A673 (cell line): Measurements from ENCODE around the gene ITGA11. TPM values are rescaled to one million over a fixed set of nuclear protein-coding genes. Genes with fewer than 3 reads are reported as not detected.

Experiments used
- BruUV-seq: library from RNA; stranded (reverse); fragments of 400-500 nt; replicated peaks from 2 replicates; lab custom pipeline; 2021; lab: Mats Ljungman, UMichigan
- CTCF ChIA-PET: fragments of 300-600 bp; sonication (Branson Sonifier 250); formaldehyde crosslinking; loops from one replicate; lab custom pipeline; 2022; ENCODE audit warnings: antibody characterized with exemption; lab: Charles Lee
- POLR2A ChIA-PET: fragments of 300-600 bp; sonication (Branson Sonifier 250); formaldehyde crosslinking; loops from one replicate; lab custom pipeline; 2022; ENCODE audit warnings: antibody characterized with exemption; ENCODE audit not compliant: low non-redundant PET; lab: Charles Lee
- DNase-seq: peaks from one replicate; pipeline ENCODE4 v3.0.0-alpha.2; 2015; ENCODE audit warnings: low spot score
- H3K27ac ChIP-seq: fragments of 200-600 bp; sonication (generic); 2 replicates; pipeline ENCODE4 v1.5.1; 2016; ENCODE audit warnings: mixed run types, low read depth, mild to moderate bottlenecking, mixed read lengths, antibody characterized with exemption, low read length; ENCODE audit not compliant: poor library complexity, severe bottlenecking
- H3K27me3 ChIP-seq: fragments of 200-600 bp; sonication (generic); replicated peaks from 2 replicates; pipeline ENCODE4 v1.6.1; 2017; ENCODE audit warnings: mixed run types, low read depth, mild to moderate bottlenecking, mixed read lengths, antibody characterized with exemption, low read length; ENCODE audit not compliant: insufficient read depth, poor library complexity
- H3K36me3 ChIP-seq: fragments of 200-600 bp; sonication (generic); 2 replicates; pipeline ENCODE4 v1.6.1; 2016; ENCODE audit warnings: mixed run types, mild to moderate bottlenecking, mixed read lengths, antibody characterized with exemption, low read length; ENCODE audit not compliant: insufficient read depth, poor library complexity, severe bottlenecking
- H3K4me1 ChIP-seq: fragments of 200-600 bp; sonication (generic); 2 replicates; pipeline ENCODE4 v1.6.1; 2017; ENCODE audit warnings: mixed run types, mild to moderate bottlenecking, mixed read lengths, antibody characterized with exemption, low read length; ENCODE audit not compliant: insufficient read depth, poor library complexity, severe bottlenecking
- H3K4me3 ChIP-seq: fragments of 200-600 bp; sonication (generic); 2 replicates; pipeline ENCODE4 v1.5.1; 2016; ENCODE audit warnings: low read depth, mixed run types, mild to moderate bottlenecking, mixed read lengths, low read length; ENCODE audit not compliant: poor library complexity, severe bottlenecking
- H3K9me3 ChIP-seq: fragments of 200-600 bp; sonication (generic); 2 replicates; pipeline ENCODE4 v1.6.1; 2016; ENCODE audit warnings: mixed run types, low read depth, mild to moderate bottlenecking, mixed read lengths, antibody characterized with exemption, low read length; ENCODE audit not compliant: poor library complexity, severe bottlenecking
- EZH2 ChIP-seq: fragments of 200-600 bp; sonication (generic); IDR thresholded peaks from 2 replicates; pipeline ENCODE4 v1.6.1; 2017; ENCODE audit warnings: borderline replicate concordance, low read depth, mild to moderate bottlenecking, mixed read lengths, antibody characterized with exemption, low read length; ENCODE audit not compliant: poor library complexity, severe bottlenecking
- intact Hi-C: fragments of 100-400 bp; cut with micrococcal nuclease; formaldehyde crosslinking; loops from one replicate; pipeline ENCODE4 v1.10.0; 2022; ENCODE audit not compliant: unreplicated experiment
- total RNA-seq: library from RNA; stranded (reverse); gene quantifications from 2 replicates; pipeline ENCODE4 v1.2.3, GENCODE V29; 2021
- TF ChIP-seq, protein P1 (sequence below): fragments of 300-800, 200-600 bp; sonication (generic); conservative IDR thresholded peaks from 2 replicates; pipeline ENCODE4 v1.5.1; 2017; ENCODE audit warnings: low read depth, mild to moderate bottlenecking, antibody characterized with exemption, low read length, moderate library complexity, mixed read lengths

ITGA11 gene
- total RNA-seq, 1 experiment from 2014 or later, result 0.45 TPM

DNA sequence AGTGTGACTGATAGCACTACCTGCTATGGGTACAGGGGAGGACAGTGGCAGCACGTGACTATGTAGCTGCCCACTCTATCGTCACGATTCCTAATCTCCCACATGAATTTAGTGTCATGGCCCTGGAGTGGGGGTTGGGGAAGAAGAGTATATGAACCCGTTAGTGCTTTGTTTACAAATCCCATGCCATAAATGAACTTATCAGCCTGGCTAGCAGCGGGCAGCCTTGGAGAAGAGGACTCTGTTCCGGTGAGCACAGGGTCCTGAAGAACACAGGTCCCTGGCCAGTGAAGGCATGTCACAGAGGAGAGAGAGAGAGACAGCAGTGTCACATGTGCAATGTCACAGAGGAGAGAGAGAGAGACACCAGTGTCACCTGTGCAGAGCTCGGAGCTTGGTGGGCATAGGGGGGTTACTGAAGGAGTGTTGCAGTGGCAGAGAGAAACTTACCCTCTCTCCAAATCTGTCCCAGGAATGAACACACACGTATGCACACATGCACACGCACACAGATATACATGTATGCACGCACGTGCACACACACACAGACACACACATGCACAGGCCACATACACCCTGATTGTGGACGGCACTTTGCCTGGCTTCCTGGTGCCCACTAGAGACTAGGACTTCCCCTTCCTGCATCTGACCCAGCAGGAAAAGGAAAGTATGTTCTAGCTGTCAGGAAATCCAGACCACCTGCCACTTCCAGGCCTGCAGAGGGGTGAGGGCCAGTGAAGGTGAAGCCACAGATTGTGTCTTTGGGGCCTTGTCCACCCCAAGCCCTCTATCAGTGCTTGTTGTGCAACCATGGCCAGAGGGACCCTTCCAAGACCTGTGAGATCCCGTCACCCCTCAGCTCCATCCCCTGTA is 26.3 kb downstream of the ITGA11 start:
- H3K4me3 ChIP-seq, result no peak overlapping the region
- H3K9me3 ChIP-seq, result no peaks in the 10 kb centered on the region
- H3K4me1 ChIP-seq, result no peaks in the 10 kb centered on the region
- no peaks in the 10 kb centered on the region for H3K36me3 ChIP-seq
- POLR2A ChIA-PET, result no interaction called here
- no peak overlapping the region for H3K27ac ChIP-seq
- CTCF ChIA-PET, result no interaction called here
- TF ChIP-seq EZH2, result no peak
- TF ChIP-seq, protein P1, sequence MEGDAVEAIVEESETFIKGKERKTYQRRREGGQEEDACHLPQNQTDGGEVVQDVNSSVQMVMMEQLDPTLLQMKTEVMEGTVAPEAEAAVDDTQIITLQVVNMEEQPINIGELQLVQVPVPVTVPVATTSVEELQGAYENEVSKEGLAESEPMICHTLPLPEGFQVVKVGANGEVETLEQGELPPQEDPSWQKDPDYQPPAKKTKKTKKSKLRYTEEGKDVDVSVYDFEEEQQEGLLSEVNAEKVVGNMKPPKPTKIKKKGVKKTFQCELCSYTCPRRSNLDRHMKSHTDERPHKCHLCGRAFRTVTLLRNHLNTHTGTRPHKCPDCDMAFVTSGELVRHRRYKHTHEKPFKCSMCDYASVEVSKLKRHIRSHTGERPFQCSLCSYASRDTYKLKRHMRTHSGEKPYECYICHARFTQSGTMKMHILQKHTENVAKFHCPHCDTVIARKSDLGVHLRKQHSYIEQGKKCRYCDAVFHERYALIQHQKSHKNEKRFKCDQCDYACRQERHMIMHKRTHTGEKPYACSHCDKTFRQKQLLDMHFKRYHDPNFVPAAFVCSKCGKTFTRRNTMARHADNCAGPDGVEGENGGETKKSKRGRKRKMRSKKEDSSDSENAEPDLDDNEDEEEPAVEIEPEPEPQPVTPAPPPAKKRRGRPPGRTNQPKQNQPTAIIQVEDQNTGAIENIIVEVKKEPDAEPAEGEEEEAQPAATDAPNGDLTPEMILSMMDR, result no peak
- no peaks in the 10 kb centered on the region for H3K27me3 ChIP-seq
- no TSS peak for BruUV-seq
- no peak for DNase-seq
- intact Hi-C loops, result no loop called here

DNA sequence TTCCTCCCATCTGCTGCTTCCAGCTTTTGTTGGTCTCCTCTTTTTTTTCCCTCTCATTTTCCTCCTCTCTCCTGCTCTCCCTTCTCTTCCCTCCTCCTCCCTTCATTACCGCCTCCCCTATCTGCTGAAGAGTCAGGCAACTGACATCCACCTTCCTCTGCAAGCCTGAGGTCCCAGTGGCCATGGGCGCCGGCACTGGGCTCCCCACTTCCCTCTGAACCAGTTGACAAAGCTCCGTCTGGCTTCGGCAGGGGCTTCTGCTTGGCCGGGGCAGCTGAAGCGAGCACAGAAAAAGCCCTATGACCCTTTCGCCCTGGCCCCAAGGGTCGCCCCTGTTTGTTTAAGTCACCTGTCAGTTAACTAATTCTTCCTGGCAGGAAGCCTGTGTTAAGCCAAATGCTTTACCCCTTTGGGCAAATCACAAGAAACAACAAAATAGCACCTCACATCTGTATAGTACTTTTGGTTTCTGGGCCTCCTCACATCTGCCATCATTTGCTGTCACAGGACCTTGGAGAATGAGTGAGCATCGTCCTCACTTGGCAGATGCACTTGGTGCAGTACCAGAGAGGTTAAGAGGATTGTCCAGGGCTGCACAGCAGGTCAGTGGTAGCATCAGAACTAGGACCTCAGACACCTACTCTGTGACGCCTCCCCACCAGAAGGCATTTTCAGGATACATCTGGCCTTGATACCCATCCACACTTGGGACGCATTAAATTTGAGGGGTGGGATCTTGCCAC is 27.7 kb downstream of the ITGA11 start:
- Histone ChIP-seq H3K4me3 (no peak overlapping the region), H3K4me1 (no peaks in the 10 kb centered on the region), H3K9me3 (no peaks in the 10 kb centered on the region), H3K27me3 (no peaks in the 10 kb centered on the region), H3K27ac (no peak overlapping the region), H3K36me3 (no peaks in the 10 kb centered on the region)
- no peak for TF ChIP-seq EZH2
- TF ChIP-seq, protein P1, result no peak
- intact Hi-C loops, result no loop called here
- POLR2A ChIA-PET, result no interaction called here
- DNase-seq, result no peak
- BruUV-seq, result no TSS peak
- CTCF ChIA-PET, result interaction anchor here (0.7 kb wide), 1 partner anchor 98 kb away, joined by 5 read pairs; no protein-coding TSS in a partner anchor

DNA sequence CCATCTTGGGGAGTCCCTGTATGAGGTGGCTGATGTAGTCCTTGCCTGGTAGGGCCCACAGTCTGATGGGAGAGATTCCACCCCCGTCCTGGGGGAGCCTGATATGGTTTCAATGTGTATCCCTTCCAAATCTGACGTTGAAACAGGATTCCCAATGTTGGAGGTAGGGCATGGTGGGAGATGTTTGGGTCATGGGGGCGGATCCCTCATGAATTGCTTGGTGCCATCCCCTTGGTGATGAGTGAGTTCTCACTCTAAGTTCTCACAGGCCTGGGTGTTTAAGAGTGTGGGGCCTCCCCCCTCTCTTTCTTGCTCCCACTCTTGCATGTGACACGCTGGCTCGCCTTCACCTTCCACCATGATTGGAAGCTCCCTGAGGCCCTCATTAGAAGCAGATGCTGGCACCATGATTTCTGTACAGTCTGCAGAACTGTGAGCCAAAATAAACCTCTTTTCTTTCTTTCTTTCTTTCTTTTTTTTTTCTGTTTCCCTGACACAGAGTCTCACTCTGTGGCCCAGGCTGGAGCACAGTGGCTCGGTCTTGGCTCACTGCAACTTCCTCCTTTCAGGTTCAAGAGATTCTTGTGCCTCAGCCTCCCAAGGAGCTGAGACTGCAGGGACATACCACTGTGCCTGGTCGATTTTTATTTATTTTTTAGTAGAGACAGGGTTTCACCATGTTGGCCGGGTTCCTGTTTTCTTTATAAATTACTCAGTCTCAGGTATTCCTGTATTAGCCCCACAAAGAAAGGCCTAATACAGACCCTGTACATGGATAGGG is 28.6 kb downstream of the ITGA11 start:
- Histone ChIP-seq H3K27ac (no peak overlapping the region), H3K4me1 (no peaks in the 10 kb centered on the region), H3K9me3 (no peaks in the 10 kb centered on the region), H3K4me3 (no peak overlapping the region), H3K27me3 (no peaks in the 10 kb centered on the region), H3K36me3 (no peaks in the 10 kb centered on the region)
- no TSS peak for BruUV-seq
- ChIA-PET CTCF (no interaction called here), POLR2A (no interaction called here)
- no peak for DNase-seq
- TF ChIP-seq EZH2, result no peak
- TF ChIP-seq, protein P1, result no peak
- intact Hi-C loops, result no loop called here
